GM19043 (cell line): ENCODE measurements around the gene HES5.
"Not testable (repeated sequence)": the region's sequence is repeated elsewhere in the genome, so short reads cannot be mapped to it uniquely, and the experiment has no call there.

Experiments used
- ATAC-seq: cut with Tn5 transposase; IDR thresholded peaks from one replicate; pipeline ENCODE4 v1.9.1; 2021; ENCODE audit warnings: low read depth; ENCODE audit not compliant: unreplicated experiment

Gene HES5

GRCh38 chr1:2561898-2562895, 32.1 kb upstream of the HES5 start:
- no peak for ATAC-seq

GRCh38 chr1:2561446-2561845, 31.4 kb upstream of the HES5 start:
- no peak for ATAC-seq

DNA sequence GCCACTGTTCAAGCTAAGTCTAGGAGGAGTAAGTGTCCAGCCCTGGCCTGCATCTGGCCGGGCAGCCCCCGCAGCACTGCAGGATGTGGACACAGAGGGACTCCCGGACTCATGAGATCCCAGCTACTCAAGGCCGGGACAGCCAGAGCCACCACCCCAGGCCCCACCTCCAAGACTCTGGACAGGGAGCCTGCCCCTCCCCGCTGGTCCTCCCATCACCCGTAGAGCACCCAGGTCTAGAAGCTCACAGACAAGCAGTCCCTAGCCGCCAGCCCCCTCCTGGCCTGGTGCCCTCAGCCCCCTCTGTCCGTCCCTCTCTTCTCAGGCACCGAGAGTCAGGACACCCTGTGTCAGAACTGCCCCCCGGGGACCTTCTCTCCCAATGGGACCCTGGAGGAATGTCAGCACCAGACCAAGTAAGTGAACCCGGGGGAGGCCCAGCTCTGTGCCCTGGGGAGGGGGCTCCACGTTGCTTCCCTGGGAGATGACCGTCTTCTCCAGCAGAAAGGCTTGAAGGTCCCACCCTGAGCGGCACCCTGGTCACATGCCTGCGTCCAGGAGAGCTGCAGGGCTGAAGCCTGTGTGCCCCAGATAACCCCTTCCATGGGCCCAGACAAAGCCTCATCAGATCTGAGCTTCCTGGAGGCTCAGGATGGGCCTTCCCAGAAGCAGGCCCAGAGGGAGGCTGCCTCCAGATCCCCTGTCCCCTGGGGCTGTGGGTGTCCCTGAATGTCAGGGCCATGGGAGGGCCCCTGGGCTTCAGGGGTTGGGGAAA, 30.4 kb upstream of the HES5 start:
- ATAC-seq: no peak

GRCh38 chr1:2559509-2560298, 29.6 kb upstream of the HES5 start:
- ATAC-seq: no peak

- ATAC-seq: no peak
Observed at GRCh38 chr1:2558861-2559260, 28.8 kb upstream of the HES5 start.

GRCh38 chr1:2558420-2558819, 28.4 kb upstream of the HES5 start:
- no peak for ATAC-seq

GRCh38 chr1:2557482-2558400, 27.7 kb upstream of the HES5 start:
- no peak for ATAC-seq

DNA sequence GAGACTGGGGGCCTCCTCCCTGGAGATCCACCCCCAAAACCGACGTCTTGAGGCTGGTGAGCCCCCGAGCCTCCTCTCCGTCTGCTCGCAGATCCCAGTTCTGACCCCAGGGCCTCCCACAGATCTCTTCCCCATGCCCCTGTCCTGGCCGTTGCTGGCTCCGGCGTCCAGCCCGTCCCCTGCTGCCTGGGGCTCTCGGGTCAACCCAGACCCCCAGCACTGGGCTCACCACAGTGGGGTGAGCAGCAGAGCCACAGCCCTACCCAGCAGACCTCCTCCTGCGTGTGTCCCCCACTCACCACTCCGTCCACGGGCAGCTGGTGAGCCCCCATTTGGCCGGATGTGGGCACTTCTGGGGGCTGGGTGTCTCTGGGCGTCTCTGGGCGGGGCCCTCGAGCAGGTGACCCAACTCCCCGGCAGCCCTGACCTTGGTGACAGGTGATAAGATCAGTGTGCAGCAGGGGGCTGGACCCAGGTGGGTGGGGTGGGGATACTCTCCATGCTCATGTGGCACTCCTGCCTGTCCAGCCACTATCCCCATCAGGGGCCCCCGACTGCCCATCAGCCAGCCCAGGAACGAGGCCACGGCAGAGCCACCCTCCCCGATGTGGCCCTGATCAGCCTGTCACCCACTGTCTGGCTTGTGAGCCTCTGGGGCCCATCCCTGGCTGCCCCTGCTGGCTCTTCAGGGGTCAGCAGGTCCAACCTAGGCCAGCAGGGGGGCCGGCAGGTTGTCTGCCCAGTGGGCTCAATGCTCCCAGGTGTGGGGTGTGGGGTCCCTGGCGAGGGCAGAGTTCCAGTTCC, 26.8 kb upstream of the HES5 start:
- ATAC-seq: peak; percentile 26

- peak; percentile 50 for ATAC-seq
Observed at GRCh38 chr1:2556277-2556677, 26.2 kb upstream of the HES5 start, which contains the start of gene TNFRSF14. Gene TNFRSF14, plus strand, starts transcription at chr1:2556371. Its CDS starts 294 bp downstream, at chr1:2556665.

GRCh38 chr1:2555634-2556276, 25.7 kb upstream of the HES5 start:
- peak; percentile 38 for ATAC-seq

GRCh38 chr1:2554621-2555387, 24.7 kb upstream of the HES5 start:
- ATAC-seq: no peak

- no peak for ATAC-seq
Observed at GRCh38 chr1:2553871-2554620, 24.0 kb upstream of the HES5 start.

DNA sequence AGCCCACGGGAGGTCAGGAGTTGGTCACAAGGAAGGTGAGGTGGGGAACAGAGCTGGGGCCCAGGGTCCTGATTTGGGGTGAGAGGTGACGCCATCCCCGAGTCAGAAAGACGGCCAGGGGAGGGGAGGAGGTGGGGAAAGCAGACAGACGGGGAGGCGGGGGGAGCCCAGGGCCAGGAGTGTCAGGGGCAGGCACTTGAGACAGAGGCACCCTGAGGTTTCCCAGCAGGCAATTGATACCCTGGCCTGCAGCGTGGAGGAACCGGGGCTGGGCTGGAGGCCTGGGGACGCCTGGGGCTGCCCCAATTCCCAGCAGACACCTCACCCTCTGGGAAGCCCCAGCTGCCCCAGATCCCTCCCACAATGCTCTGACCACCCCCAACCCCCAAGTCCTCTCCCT, 23.0 kb upstream of the HES5 start:
- not testable (repeated sequence) for ATAC-seq

DNA sequence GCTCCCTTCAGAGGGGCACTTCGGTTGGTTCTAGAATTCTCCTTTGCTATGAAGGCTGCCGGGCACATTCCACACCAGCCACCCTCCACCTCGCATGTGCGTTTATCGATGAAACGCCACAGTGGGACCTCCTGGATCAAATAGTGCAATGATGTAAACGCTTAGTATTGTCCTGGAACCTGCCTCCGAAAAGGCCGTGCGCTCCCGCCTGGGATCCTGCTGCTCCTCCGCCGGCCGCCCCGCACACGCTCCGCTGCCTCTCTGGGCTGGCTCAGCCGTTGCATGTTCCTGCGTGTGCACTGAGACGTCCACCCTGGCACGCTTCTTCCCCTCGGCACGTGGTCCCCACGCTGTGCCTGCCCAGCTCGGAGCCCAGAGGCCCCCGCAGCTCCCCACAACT, 22.1 kb upstream of the HES5 start:
- no peak for ATAC-seq

- not testable (repeated sequence) for ATAC-seq
Observed at GRCh38 chr1:2551544-2551943, 21.5 kb upstream of the HES5 start.

- ATAC-seq: not testable (repeated sequence)
Observed at GRCh38 chr1:2550309-2550861, 20.3 kb upstream of the HES5 start.
